NCI-H82 (cell line): ENCODE data around the gene RUNX2.
A peak's percentile ranks its signal among the peaks of the same experiment; 100 is the strongest.

Experiments
- DNase-seq: peaks from one replicate; lab custom pipeline; 2025; lab: John Stamatoyannopoulos, UW

RUNX2 gene

DNA sequence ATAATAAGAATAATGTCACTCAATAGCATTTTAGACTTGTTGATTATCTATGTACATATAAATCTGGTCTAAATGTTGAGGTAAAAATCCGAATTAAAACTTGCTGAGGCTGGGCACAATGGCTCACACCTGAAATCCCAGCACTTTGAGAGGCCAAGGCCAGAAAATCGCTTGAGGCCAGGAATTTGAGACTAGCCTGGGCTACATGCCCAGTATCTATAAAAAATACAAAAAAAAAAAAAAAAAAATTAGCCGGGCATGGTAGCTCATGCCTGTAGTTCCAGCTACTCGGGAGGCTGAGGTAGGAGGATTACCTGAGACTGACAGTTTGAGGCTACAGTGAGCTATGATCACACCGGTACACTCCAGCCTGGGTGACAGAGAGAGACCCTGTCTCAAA is 83.8 kb downstream of the RUNX2 start:
- DNase-seq, result no peak

DNA sequence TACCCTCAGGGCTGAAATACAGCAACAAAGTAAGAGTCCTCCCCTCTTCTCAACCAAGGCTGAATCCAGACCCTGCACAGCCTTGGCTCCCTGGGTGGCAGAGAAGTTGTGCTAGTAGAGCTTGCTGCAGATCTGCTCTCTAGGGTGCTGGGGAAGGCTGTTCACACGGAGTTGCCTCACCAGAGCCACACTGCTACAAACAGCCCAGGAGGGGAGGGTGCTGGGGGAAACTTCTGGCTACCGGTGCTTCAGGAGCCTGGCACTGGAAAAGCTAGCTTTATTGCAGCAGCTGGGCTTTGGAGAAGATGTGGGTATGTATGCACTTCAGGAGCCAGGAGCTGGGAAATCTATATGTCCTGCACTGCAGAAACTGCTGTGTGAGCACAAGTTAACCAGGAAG is 87.2 kb downstream of the RUNX2 start:
- no peak for DNase-seq

DNA sequence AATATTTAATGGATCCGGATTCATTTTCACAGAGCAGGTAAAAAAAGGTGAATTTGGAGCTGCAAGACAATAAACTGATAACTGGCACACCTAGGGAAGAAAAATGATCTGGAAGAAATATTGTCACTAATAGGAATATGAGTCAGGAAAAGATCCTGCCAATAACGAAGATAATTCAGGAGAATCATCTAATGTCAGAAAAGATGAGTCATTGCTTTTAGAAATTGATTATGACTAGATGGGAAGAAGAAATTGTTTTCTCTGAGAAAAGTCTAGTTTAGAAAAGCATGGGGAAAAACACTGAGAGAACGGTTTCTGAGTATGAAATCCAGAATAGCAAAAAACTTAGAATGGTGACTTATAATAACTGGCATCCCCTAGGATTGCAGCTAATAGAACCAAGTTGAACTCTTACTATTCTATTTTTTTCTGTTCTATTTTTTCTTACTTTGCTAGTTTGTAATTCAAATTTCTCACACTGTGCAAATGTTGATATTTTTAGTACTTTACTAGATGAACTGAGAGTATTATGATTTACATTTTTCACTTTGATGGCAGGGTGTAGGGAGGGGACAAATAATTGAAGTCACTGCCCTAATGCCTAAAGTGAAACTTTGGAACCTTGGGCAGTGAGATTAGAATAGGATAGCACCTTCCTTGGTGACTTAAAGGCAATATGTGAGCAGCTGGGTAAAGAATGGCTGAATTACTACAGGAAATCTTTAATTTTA is 87.8 kb downstream of the RUNX2 start:
- DNase-seq, result no peak

GRCh38 chr6:45416700-45417099 is 88.6 kb downstream of the RUNX2 start:
- DNase-seq, result no peak

DNA sequence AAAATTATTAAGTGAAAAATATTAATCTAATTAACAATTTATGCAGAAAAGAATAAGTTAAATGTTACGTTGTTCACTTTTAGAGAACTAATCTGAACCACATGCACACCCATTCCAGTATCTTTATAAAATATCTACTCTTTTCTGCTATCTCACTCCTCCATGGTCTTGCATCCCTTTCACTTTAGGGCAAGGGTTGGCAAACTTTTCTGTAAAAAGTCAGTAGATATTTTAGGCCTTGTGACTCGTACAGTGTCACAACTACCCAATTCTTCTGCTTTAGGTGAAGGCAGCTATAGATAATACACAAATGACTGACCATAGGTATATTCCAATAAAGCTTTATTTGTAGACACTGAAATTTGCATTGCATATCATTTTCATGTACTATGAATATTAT is 89.3 kb downstream of the RUNX2 start:
- no peak for DNase-seq

DNA sequence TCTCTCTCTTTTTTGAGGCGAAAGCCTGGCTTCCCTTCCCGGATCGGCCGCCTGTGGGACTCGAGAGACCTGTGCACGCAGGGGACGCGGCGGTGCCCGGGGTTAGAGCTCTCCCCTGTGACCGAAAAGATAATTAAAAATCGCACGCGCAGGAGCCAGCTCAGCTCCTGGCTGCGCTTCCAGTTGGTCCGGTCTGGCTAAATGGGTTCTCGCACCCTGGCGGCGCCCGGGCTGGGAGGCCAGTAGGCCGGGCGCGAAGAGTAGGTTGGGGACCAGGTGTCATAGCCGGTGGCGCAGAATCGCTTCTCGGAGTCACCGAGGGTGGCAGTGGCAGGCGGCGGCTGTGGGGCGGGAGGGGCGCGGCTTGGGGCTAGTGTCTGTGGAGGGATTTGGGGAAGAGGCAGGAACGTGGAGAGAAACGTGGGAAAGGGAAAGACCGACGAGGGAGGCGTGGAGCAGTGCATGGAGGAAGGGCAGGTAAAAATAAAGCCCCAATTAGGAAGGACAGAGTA is 91.5 kb downstream of the RUNX2 start:
- DNase-seq, result peak; percentile 87

- DNase-seq, result peak; percentile 56
These were observed 92.2 kb downstream of the RUNX2 start for GRCh38 chr6:45420083-45420908.

GRCh38 chr6:45420909-45421708 is 93.0 kb downstream of the RUNX2 start:
- DNase-seq, result peak; percentile 81

- DNase-seq, result peak; percentile 81
These were observed 93.8 kb downstream of the RUNX2 start for GRCh38 chr6:45421709-45422502.

GRCh38 chr6:45422503-45423110 is 94.5 kb downstream of the RUNX2 start:
- DNase-seq, result peak; percentile 66

GRCh38 chr6:45423111-45423823 is 95.1 kb downstream of the RUNX2 start:
- DNase-seq, result peak; percentile 16

DNA sequence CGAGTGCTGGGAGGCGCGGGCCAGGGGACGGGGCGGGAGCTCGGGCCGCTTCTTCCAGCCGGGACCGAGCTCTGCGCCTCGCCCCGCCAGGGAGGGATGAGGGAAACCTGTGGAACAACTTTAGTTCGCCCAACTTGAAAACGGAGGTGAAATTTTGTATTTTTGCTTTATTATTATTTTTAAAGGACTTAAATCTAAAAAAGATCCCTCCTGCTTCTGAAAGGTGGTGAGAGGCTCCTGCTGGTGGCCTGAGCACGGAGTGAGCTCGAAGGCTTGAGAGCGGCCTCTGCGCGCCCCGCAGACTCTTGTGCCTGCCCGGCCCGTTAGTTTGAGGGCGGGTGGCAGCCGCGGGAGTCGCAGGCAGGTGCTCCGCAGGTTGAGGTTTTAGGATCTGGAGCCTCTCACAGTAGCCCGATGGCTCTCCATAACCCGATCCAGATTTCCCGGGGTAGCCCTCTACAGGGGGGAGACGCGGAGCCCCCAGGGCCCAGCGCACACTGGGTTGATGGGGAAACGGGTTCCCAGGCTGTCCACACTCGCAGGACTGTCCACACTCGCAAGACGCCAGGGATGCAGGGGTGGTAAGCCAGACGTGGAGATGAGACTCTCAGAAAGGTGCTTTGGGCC is 95.8 kb downstream of the RUNX2 start:
- no peak for DNase-seq

DNA sequence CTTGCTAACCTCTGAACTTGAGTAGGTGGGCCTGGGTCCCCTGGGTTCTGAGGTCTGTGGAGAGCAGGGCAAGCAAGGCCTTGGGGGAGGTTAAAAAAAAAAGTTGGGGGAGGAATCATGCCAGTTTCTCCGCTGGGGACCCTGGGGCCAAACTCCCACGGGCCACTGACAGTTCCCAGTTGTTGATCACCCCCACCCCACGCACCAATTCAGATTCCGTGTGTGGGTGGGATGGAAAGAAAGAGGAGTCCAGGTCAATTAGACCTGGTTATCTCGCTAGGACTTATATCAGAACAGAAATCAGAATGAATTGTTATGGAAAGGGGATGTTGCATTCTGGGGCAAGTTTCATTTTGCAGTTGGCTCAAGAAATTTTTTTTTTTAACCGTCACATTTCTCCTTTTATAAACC is 96.3 kb downstream of the RUNX2 start:
- DNase-seq, result no peak

GRCh38 chr6:45426251-45426650 is 98.1 kb downstream of the RUNX2 start:
- no peak for DNase-seq

DNA sequence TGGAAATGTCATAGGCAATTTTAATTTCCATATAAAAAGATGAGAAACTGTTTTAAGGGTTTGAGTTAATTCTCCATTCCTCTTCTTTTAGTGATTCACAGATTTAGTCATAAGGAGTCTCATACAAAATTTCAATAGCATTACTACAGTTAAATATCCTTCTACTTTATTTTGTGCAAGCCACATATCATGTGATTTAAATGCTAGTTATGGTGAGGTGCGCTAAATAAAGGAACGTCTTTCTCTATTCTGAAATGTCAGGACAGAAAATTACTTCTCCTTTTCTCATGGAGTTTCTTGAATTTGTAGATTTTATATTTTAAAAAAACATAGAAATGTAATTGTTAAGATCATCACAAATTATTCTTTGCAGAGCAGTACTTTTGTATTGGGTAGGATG is 99.6 kb downstream of the RUNX2 start:
- DNase-seq, result no peak

DNA sequence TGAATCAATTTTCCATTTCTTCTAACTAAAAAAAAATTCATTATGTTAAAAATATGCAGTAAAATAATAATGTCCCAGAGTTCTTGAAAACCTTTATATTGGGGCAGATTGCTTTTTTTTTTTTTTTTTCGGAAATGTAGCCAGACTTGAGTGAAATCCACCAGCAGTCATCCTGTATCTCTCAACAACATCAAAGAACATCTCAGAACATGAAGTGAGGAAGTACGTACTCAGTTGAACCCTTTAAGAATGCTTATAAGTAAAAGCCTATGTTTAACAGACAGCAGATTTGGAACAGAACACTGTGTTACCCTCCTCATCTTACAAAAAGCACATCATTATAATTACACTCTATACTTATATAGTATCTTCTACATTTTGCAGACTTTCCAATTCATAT is 100.6 kb downstream of the RUNX2 start:
- DNase-seq, result no peak

GRCh38 chr6:45430590-45431202 is 102.6 kb downstream of the RUNX2 start:
- peak; percentile 69 for DNase-seq

DNA sequence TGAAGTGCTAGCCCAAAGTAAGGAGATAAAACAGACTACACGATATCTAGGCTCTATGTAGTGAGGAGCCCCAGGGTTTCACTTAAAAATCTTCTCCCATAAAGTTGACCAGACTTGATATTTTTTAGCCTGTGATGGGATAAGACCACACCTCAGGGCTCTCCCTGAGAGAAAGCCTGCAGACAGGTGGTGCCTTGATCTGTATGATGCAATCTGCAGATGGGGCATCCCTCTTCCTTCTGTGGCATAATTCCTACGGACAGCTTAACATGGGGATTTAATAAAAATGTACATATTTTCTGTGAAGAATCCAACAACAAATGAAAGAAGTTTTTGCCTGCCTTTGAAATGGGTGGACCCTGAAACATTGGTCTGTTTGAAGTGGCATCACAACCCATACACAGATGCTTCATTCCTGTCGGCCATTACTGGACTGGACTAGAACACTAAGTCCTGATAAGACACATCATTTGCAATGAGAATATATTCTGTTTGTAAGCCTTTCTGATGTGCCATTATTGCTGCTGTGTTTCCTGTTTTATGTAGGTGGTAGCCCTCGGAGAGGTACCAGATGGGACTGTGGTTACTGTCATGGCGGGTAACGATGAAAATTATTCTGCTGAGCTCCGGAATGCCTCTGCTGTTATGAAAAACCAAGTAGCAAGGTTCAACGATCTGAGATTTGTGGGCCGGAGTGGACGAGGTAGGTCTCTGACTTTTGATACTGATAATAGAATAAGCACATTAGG is 103.4 kb downstream of the RUNX2 start:
- DNase-seq, result peak; percentile 65

GRCh38 chr6:45432977-45433376 is 104.8 kb downstream of the RUNX2 start:
- DNase-seq, result no peak
